Activated CD4-positive, alpha-beta T cell treated with anti-CD3 and anti-CD28 coated beads, Interleukin-2, Interleukin-4, amounts not matched to agents 100 ng/mL and 50 ng/mL, durations not matched to agents 16 hours and 8 hours (primary cell): Measurements from ENCODE around the gene PMFBP1.

Source experiments
- DNase-seq: peaks from one replicate; pipeline ENCODE4 v3.0.0-alpha.2; 2020; ENCODE audit warnings: low spot score

Gene PMFBP1

DNA sequence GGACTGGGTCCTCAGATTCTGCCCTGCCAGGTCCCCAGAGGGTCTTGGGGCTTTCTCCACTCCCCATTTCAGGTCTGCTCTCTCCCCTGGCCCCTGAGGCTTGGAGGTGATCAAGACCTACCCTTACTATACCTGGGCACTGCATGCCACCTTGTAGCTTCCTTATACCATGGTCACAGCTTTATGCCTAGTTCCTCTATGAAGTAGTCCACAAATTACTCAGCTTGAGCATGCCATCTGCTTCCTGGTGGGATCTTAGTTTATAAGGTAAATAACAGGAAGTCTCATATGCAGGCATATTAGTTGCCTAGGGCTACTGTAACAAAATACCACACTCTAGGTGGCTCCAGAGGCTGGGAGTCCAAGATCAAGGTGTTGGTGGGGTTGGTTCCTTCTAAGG, 11.0 kb upstream of the PMFBP1 start:
- no peak for DNase-seq

DNA sequence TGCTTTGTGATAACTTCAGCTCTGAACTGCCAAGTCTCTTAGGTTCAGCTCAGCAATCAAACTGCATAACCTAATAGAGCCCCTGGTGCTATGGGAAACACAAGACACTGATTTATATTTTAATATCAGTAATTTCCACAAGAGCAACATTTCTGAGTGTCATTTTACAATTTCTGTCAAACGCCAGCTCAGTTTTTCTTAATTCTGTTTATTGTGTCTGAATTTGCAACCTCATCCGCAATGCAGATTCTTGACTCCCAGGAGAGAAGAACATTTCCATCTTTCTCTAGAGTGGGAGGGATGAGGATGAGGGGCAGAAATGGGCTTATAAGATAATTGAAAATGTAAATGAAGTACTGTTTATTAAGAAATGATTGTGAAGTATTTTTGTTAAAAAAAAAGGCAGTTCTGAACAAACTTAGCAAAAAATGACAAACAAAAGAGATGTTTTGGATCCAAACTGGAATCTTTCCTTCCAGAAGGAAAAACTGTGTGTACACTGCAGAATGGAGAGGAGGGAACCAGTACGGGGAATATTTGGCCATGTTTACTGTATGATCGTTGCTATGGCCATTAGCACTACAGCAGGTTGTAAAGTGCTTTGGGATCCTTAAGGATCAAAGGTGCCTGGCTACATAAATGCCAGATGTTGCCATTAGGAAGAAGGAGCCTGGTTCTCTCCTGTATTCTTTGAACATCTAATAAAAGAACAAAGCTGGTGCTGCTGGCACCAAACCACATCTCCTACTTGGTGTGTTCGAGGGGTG, 7.4 kb upstream of the PMFBP1 start:
- no peak for DNase-seq

DNA sequence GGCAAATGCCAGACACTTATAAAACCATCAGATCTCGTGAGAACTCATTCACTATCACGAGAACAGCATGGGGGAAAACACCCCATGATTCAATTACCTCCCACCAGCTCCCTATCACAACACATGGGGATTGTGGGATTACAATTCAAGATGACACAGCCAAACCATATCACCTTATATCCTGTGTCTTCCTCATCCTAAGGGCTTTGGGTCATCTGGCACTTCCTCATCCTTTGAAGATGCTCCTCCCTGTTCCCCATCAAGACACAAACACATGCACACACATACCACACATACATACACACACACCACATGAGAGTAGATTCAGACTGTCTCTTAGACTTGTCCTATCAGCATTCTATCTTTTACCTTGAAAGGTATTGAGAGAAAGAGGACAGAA, 2.8 kb upstream of the PMFBP1 start:
- DNase-seq = no peak

GRCh38 chr16:72173997-72174396, 2.0 kb upstream of the PMFBP1 start:
- peak; percentile 6 for DNase-seq

DNA sequence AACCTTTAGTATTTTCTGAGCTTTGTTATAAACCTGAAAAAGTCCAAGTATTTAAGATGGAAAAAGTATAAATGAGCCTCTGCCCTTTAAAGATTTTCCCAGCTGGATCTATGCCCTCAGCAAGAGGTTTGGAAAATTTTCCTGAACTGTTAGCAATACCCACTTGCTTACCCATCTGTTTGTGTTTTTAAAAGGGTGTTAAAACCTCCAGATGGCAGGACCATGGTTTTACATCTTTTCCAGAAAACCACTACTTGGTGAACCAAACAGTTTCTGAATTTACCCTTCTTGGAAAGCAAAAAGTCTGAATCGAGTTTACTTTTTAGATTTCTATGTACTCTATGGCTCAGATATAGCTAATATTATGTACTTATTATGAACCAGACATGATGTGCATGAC, 719 bp downstream of the PMFBP1 start:
- DNase-seq = no peak

DNA sequence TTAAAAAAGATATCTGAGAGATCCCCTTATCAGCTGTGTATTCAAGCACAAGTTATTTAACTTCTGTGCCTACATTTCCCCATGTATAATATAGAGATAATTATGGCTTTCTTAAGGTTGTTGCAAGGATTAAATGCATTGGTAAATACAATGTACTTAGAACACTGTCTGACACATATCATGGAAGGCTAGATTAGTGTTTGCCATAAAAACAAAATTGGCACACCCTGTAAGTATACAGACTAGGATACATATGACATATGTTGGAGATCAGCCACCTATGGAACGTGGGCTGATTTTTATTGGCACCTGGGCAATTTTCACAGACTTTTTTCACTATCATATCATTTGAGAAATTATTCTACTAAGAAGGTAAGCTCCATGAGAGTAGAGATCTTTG, 2.2 kb downstream of the PMFBP1 start:
- DNase-seq = no peak

- no peak for DNase-seq
Observed at GRCh38 chr16:72168365-72168764, 3.6 kb downstream of the PMFBP1 start.

DNA sequence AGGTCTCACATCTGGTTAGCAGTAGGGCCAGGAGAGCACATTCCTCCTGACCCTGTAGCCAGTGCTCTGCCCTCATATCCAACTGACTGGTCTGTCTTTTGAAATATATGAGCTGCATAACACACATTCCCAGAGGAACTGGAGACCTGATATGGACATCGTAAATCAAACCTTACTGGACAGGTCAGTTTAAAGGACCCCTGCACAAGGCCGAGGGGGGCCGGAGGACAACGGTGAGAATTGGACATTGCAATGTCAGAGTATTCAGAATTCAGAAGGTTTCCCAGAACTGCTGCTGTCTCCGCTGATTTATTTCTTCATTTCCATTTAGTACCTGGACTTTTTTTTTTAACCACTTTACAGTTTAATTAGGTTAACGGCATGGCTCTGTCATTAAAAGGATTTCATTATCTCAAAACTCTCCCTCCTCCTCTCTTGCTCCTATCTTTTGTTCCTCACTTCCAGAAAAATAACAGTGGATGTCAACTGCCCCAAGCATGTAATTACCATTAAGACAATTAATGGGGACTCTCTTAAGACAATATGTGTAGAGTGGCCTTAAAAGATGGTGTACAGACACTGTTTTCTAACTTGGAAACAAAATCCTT, 4.9 kb downstream of the PMFBP1 start:
- no peak for DNase-seq

- DNase-seq = no peak
Observed at GRCh38 chr16:72166151-72166550, 5.8 kb downstream of the PMFBP1 start.

DNA sequence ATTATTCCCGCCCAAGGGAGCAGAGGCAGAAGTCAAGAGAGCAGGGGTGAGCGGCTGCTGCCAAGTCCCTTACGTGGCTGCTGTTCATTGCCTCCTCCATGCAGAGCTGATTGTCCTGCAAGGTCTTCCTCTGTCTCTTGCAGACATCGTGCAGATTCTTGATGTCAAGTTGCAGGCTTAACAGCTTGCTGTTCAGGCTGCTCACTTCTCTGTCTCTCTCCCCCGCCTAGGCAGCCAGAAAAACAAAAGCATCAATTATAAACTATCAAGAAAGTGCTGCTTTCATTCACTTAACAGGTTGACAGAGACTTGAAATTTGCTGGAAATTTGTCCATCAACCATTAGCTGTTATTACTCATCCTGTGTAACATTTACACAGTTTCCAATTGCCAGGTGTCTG, 7.3 kb downstream of the PMFBP1 start:
- DNase-seq = no peak

GRCh38 chr16:72162105-72162692, 9.8 kb downstream of the PMFBP1 start:
- DNase-seq = no peak

GRCh38 chr16:72159801-72160200, 12.2 kb downstream of the PMFBP1 start:
- no peak for DNase-seq

DNA sequence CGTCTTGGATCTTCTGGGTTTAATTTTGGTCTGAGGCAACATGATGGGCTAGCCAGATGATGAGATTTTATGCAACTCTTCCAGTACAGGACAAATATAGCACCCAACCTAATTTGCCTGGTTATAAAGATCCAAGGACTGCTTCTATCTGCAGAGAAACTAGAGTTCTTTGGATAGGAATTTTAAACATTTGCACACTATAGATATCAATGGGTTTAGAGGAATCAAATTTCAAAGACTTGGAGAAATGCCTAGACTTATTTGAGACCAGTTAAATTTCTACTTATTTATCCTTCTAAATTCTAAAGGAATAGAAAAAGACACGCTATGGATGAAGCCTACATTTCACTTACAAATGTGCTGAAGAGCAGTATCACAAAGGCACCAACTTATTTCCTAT, 12.6 kb downstream of the PMFBP1 start:
- no peak for DNase-seq

DNA sequence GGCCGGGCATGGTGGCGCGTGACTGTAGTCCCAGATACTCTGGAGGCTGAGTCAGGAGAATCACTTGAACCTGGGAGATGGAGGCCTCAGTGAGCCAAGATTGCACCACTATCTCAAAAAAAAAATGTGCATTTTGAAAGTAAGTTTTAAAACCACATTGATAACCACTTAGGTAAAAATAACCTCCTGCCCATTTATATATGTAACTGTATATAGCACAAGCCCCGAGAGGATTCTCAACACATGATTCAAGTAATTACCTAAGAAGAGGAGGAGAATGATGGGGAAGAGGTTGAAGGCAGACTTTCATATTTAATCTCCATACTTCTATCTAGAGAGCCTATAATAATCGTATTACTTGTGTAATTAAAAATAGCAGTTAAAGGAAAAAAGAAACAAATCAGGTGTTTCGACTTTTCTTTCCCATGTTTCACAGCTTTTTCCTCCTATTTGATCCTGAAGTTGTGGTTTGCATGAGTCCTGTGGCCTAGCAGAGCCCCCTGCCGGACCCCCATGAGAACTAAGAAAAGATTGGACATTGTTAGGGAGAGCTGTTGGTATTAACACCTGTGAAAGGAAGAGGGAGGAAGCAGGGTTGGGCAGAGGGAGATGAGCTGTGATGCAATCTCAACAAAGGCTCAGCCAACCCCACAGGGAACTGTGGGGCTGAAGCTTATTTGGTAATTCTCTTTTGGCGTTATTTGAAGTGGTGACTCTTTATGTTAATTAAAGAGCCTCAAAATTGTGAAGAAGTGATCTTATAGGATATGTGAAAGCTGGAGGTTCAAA, 22.1 kb downstream of the PMFBP1 start:
- no peak for DNase-seq

GRCh38 chr16:72142476-72142875, 29.5 kb downstream of the PMFBP1 start:
- DNase-seq = no peak

- no peak for DNase-seq
Observed at GRCh38 chr16:72139908-72140307, 32.0 kb downstream of the PMFBP1 start.

- DNase-seq = no peak
Observed at GRCh38 chr16:72138064-72138572, 33.8 kb downstream of the PMFBP1 start.

DNA sequence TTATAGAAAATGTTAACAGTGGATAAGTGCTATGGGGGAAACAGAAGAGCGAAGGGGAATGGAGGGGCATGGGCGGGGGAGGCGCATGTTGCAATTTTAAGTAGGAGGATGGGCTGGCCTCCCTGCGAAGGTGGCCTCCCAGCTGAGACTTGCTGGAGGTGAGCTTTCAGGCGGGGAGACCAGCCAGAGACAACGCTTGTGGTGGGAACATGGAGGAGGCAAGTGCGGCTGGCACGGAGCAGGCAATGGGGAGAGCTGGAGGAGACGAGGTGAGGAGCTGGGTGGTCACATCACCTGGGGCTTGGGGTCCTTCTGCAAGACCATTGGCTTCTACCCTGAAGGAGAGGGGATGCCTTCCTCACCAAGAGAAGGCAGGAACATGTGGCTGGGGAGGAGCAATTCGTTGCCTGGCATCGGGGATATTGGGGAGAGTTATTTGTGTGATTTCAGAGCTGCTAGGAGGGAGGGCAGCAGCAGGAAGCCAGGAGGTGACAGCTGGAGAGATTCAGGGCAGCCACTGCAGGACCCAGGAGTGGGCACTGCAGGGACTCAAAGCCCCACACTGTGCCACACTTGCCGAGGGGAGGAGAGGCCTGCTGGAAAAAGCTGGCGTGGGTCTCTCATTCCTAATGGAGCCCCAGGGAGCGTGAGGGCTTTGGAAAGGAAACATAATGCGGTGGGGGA, 34.4 kb downstream of the PMFBP1 start:
- no peak for DNase-seq

DNA sequence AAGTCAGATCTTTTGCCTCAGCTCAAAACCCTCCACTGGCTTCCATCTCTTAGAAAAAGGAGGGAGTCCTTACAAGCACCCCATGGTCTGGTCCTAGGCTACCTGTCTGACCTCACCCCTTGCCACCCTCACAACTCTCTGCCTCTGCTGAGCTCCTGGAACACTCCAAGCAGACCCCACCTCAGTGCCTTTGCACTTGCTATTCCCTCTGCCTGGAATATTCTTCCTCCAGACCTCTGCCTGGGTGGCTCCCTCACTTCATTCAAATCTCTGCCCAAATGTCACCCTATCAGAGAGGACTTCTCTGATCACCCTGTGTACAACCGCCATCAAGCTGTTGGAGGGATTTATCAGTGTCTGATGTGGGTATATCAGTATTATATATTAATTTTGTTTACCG, 37.4 kb downstream of the PMFBP1 start:
- no peak for DNase-seq

DNA sequence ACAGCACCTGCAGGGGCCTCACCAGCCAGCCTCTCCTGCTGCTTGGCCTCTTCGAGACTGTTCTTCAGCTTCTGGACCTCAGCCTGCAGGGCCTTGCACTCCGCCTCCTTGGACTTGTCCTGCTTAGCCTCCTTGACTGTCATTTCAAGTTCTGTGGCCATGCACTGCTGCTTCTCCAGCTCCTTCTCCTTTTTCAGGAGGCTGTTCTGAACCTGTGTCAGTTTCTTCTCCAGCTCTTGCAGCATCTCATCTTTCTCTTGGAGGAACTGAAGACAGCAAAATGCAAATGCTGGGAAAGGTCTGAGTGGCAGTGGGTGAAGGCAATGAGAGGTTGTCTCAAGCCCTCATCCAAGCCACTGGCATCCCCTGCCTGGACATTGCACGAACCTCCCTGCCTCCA, 39.2 kb downstream of the PMFBP1 start:
- no peak for DNase-seq

- DNase-seq = no peak
Observed at GRCh38 chr16:72131036-72131435, 40.9 kb downstream of the PMFBP1 start.
